Spleen (tissue), 11 donors: ENCODE measurements around the gene PPP1CA. TPM values are rescaled to one million over a fixed set of nuclear protein-coding genes. Genes with fewer than 3 reads are reported as not detected.

Experiments used
- DNase-seq: peaks from one replicate; pipeline ENCODE4 v3.0.0-alpha.2; 2020
- H3K27ac ChIP-seq, 8 donors: fragments of 200-600 bp; sonication (generic) in 7 of 8; 1 replicate in 4 of 8; 2 replicates in 4 of 8; pipeline versions ENCODE4 v1.5.0 to v1.8.0; 2016 to 2021; ENCODE audit warnings: inconsistent platforms in 4 of 8, mild to moderate bottlenecking in 4 of 8, moderate library complexity in 1 of 8
- H3K27me3 ChIP-seq, 7 donors: fragments of 200-600 bp; sonication (generic) in 6 of 7; replicated peaks in 1 of 7; 1 replicate in 4 of 7; 2 replicates in 3 of 7; pipeline versions ENCODE4 v1.5.0 to v1.8.0; 2016 to 2021; ENCODE audit warnings: inconsistent platforms in 3 of 7, mild to moderate bottlenecking in 1 of 7
- H3K36me3 ChIP-seq, 6 donors: fragments of 200-600 bp; sonication (generic) in 5 of 6; 1 replicate in 4 of 6; 2 replicates in 2 of 6; pipeline versions ENCODE4 v1.5.0 to v1.8.0; 2016 to 2021; ENCODE audit warnings: inconsistent platforms in 2 of 6
- H3K4me1 ChIP-seq, 6 donors: fragments of 200-600 bp; sonication (generic) in 5 of 6; 1 replicate in 3 of 6; 2 replicates in 3 of 6; pipeline versions ENCODE4 v1.5.0 to v1.8.0; 2016 to 2021; ENCODE audit warnings: inconsistent platforms in 3 of 6
- H3K4me3 ChIP-seq, 8 donors: fragments of 200-600 bp; sonication (generic) in 7 of 8; 1 replicate in 4 of 8; 2 replicates in 4 of 8; pipeline versions ENCODE4 v1.5.0 to v1.8.0; 2016 to 2021; ENCODE audit warnings: inconsistent platforms in 4 of 8, mild to moderate bottlenecking in 4 of 8, moderate library complexity in 2 of 8
- H3K9me3 ChIP-seq, 8 donors: fragments of 200-600 bp; sonication (generic) in 7 of 8; 1 replicate in 4 of 8; 2 replicates in 4 of 8; pipeline versions ENCODE4 v1.5.0 to v1.8.0; 2016 to 2021; ENCODE audit warnings: inconsistent platforms in 4 of 8
- CTCF ChIP-seq, 11 experiments: fragments of 200-600 bp in 7 of 11; fragments of 450-650 bp in 4 of 11; sonication (generic) in 4 of 11; IDR thresholded peaks in 8 of 11; conservative IDR thresholded peaks in 3 of 11; 1 replicate in 7 of 11; 2 replicates in 4 of 11; pipeline versions ENCODE4 v1.4.0 to v1.8.0; 2016 to 2021; ENCODE audit warnings: antibody characterized with exemption in 11 of 11, inconsistent platforms in 4 of 11, mild to moderate bottlenecking in 1 of 11
- POLR2A ChIP-seq, 3 donors: fragments of 450-650 bp; IDR thresholded peaks; one replicate each; pipeline ENCODE4 v1.5.1; 2017; ENCODE audit warnings: antibody characterized with exemption in 3 of 3, mild to moderate bottlenecking in 1 of 3
- POLR2AphosphoS5 ChIP-seq, 3 donors: sonication (generic); formaldehyde crosslinking; IDR thresholded peaks; one replicate each; pipeline ENCODE4 v1.5.1; 2017; ENCODE audit warnings: antibody characterized with exemption in 3 of 3
- WGBS, 5 donors: extraction: QIAGEN DNeasy Blood & Tissue Kit in 3 of 5; methylation state at CpG; one replicate each; pipeline versions ENCODE4 v1.1.5 to v1.1.7; 2013 to 2018; 5-methylcytosine and 5-hydroxymethylcytosine counted together
- intact Hi-C: fragments of 100-400 bp; cut with DNase I; formaldehyde crosslinking; loops from one replicate; pipeline ENCODE4 v1.15.0; 2023; ENCODE audit warnings: low total_unique reads
- polyA plus RNA-seq, 3 donors: library from polyadenylated mRNA; stranded (reverse); fragments of 200-250 nt; gene quantifications; one replicate each; pipeline ENCODE4 v1.2.1, GENCODE V29; 2013
- total RNA-seq, 7 donors: library from RNA; depleted of rRNA in 3 of 7; stranded (reverse); fragments of >200 nt in 3 of 7; fragmentation: NEBNext Ultra II Directional in 4 of 7; extraction: Animal tissue kit (Norgen Biotek cat#: 25700) in 4 of 7; gene quantifications; one replicate each; pipeline versions ENCODE4 v1.1.0 to v1.2.1, GENCODE V29; 2016 to 2021
- donor health status: healthy with polysubstance abuse.
- donor health status: DM: no; HTN: no; CAD: no; lungs with moderate emphysema.
- donor health status: DM: no; HTN: no; CAD: no.
- donor health status: Bipolar disorder and iron deficiency.
- donor health status: healthy.
- donor health status: DM: no; HTN: no; CAD: no.
- donor health status: DM: yes; HTN: yes; CAD: no.

PPP1CA gene
- total and polyA plus RNA-seq, 10 donors = 147 to 207 (median 158) TPM

GRCh38 chr11:67441098-67441563, 39.5 kb upstream of the PPP1CA start:
- WGBS, 5 donors = 77 to 94% (median 82%) methylated on average over 3 to 21 of the region's 21 CpGs

GRCh38 chr11:67440229-67441097, 38.8 kb upstream of the PPP1CA start:
- Histone ChIP-seq H3K36me3 (peaks cover 6 to 69% (median 11%) of the 10 kb centered on the region in 6 donors), H3K4me3 (peak overlapping the region in 3 of 8 donors; percentile 2 to 95 (median 8)), H3K27me3 (no peaks in the 10 kb centered on the region), H3K27ac (peak overlapping the region; percentile 44 to 97 (median 90)), H3K9me3 (no peaks in the 10 kb centered on the region), H3K4me1 (peaks cover 49 to 99% (median 96%) of the 10 kb centered on the region in 6 donors)
- TF ChIP-seq CTCF (IDR thresholded peaks at IDR 0.05 in 8 of 11, conservative IDR thresholded peaks at IDR 0.05 in 3 of 11) = no peak
- TF ChIP-seq POLR2A (IDR thresholded peaks at IDR 0.05) = no peak
- peak in 2 of 3 donors; percentile 7 to 51 for TF ChIP-seq POLR2AphosphoS5 (IDR thresholded peaks at IDR 0.05)
- WGBS, 5 donors = 50 to 64% (median 53%) methylated on average over 11 to 17 of the region's 17 CpGs
- DNase-seq = no peak
- intact Hi-C loops = no loop called here

More at GRCh38 chr11:67441098-67441563, 39.5 kb upstream of the PPP1CA start:
- TF ChIP-seq CTCF (IDR thresholded peaks at IDR 0.05 in 8 of 11, conservative IDR thresholded peaks at IDR 0.05 in 3 of 11) = no peak
- TF ChIP-seq POLR2A (IDR thresholded peaks at IDR 0.05) = no peak
- peak; percentile 18 to 66 (median 40) for TF ChIP-seq POLR2AphosphoS5 (IDR thresholded peaks at IDR 0.05)
- Histone ChIP-seq H3K36me3 (peaks cover 0 to 63% (median 4%) of the 10 kb centered on the region in 6 donors), H3K27ac (peak overlapping the region; percentile 44 to 97 (median 90)), H3K4me1 (peaks cover 47 to 99% (median 96%) of the 10 kb centered on the region in 6 donors), H3K27me3 (no peaks in the 10 kb centered on the region), H3K4me3 (no peak overlapping the region), H3K9me3 (no peaks in the 10 kb centered on the region)
- intact Hi-C loops = no loop called here
- DNase-seq = no peak

GRCh38 chr11:67439321-67440228, 37.9 kb upstream of the PPP1CA start:
- TF ChIP-seq POLR2A (IDR thresholded peaks at IDR 0.05) (no peak), CTCF (IDR thresholded peaks at IDR 0.05 in 8 of 11, conservative IDR thresholded peaks at IDR 0.05 in 3 of 11) (peak in 2 of 11 experiments; percentile 15 to 21), POLR2AphosphoS5 (IDR thresholded peaks at IDR 0.05) (peak; percentile 33 to 57 (median 51))
- no peak for DNase-seq
- H3K36me3 ChIP-seq = peaks cover 6 to 78% (median 19%) of the 10 kb centered on the region in 6 donors
- H3K4me1 ChIP-seq = peaks cover 40 to 99% (median 96%) of the 10 kb centered on the region in 6 donors
- intact Hi-C loops = no loop called here
- no peaks in the 10 kb centered on the region for H3K27me3 ChIP-seq
- WGBS, 5 donors = 51 to 62% (median 56%) methylated on average over 26 to 31 of the region's 31 CpGs
- no peaks in the 10 kb centered on the region for H3K9me3 ChIP-seq
- H3K27ac ChIP-seq = peak overlapping the region; percentile 60 to 97 (median 90)
- peak overlapping the region in 4 of 8 donors; percentile 70 to 95 (median 85) for H3K4me3 ChIP-seq
